WTC11 (cell line): ENCODE measurements around the gene ADGRL2. TPM values are rescaled to one million over a fixed set of nuclear protein-coding genes. Genes with fewer than 3 reads are reported as not detected.

Experiments used
- ATAC-seq: fragments of 200-7000 bp; cut with Tn5 transposase; 2 replicates; pipeline ENCODE4 v1.10.0; 2021; ENCODE audit warnings: mild to moderate bottlenecking, moderate library complexity
- CTCF ChIA-PET: fragments of 300-600 bp; sonication (Branson Sonifier 250); formaldehyde crosslinking; loops from one replicate; lab custom pipeline; 2021; ENCODE audit warnings: antibody characterized with exemption; lab: Charles Lee
- POLR2A ChIA-PET: fragments of 350-600 bp; sonication (Branson Sonifier 250); formaldehyde crosslinking; loops from one replicate; lab custom pipeline; 2021; ENCODE audit warnings: antibody characterized with exemption; lab: Charles Lee
- DNase-seq: peaks from one replicate; pipeline ENCODE4 v3.0.0; 2021; ENCODE audit warnings: low spot score
- H3K27ac Mint-ChIP-seq: 2 replicates; pipeline ENCODE4 v1.8.0; 2021; ENCODE audit warnings: mixed read lengths
- H3K27me3 Mint-ChIP-seq: 2 replicates; pipeline ENCODE4 v1.8.0; 2021; ENCODE audit warnings: low read depth, mild to moderate bottlenecking, moderate library complexity, mixed read lengths
- H3K36me3 Mint-ChIP-seq: 2 replicates; pipeline ENCODE4 v1.8.0; 2021; ENCODE audit warnings: mixed read lengths
- H3K4me1 Mint-ChIP-seq: 2 replicates; pipeline ENCODE4 v1.8.0; 2022; ENCODE audit warnings: mixed read lengths
- H3K4me3 Mint-ChIP-seq: 2 replicates; pipeline ENCODE4 v1.8.0; 2021; ENCODE audit warnings: mild to moderate bottlenecking, moderate library complexity, mixed read lengths
- H3K9me3 Mint-ChIP-seq: 2 replicates; pipeline ENCODE4 v1.8.0; 2021; ENCODE audit warnings: mixed read lengths
- E2F1 ChIP-seq: sonication (generic); formaldehyde crosslinking; IDR thresholded peaks from 2 replicates; pipeline ENCODE4 v1.8.0; 2022; ENCODE audit warnings: mild to moderate bottlenecking, missing genetic modification reagents
- FOXJ3 ChIP-seq: sonication (generic); formaldehyde crosslinking; IDR thresholded peaks from 2 replicates; pipeline ENCODE4 v1.9.0; 2021; ENCODE audit warnings: missing genetic modification reagents, mild to moderate bottlenecking, borderline replicate concordance
- GTF2I ChIP-seq: fragments of 250-450 bp; sonication (Bioruptor Pico); conservative IDR thresholded peaks from 2 replicates; pipeline ENCODE4 v1.4.0; 2021; ENCODE audit warnings: mild to moderate bottlenecking
- JUN ChIP-seq: sonication (generic); formaldehyde crosslinking; IDR thresholded peaks from 2 replicates; pipeline ENCODE4 v1.8.0; 2023; ENCODE audit warnings: mild to moderate bottlenecking, missing genetic modification reagents
- NFATC4 ChIP-seq: fragments of 250-450 bp; sonication (Bioruptor Pico); IDR thresholded peaks from 2 replicates; pipeline ENCODE4 v1.9.0; 2021; ENCODE audit warnings: mild to moderate bottlenecking
- NFYB ChIP-seq: sonication (generic); formaldehyde crosslinking; conservative IDR thresholded peaks from 2 replicates; pipeline ENCODE4 v1.8.0; 2022; ENCODE audit warnings: low read depth, missing genetic modification reagents
- NR1H2 ChIP-seq: sonication (generic); formaldehyde crosslinking; IDR thresholded peaks from 2 replicates; pipeline ENCODE4 v1.9.0; 2021; ENCODE audit warnings: mild to moderate bottlenecking, moderate library complexity, missing genetic modification reagents
- NR2C2 ChIP-seq: sonication (generic); formaldehyde crosslinking; IDR thresholded peaks from 2 replicates; pipeline ENCODE4 v1.8.0; 2022; ENCODE audit warnings: mild to moderate bottlenecking, missing genetic modification reagents
- RORB ChIP-seq: fragments of 250-450 bp; sonication (Bioruptor Pico); IDR thresholded peaks from 2 replicates; pipeline ENCODE4 v1.9.0; 2021; ENCODE audit warnings: mild to moderate bottlenecking
- SMAD3 ChIP-seq: sonication (generic); formaldehyde crosslinking; IDR thresholded peaks from 2 replicates; pipeline ENCODE4 v1.8.0; 2022; ENCODE audit warnings: missing genetic modification reagents, mild to moderate bottlenecking, borderline replicate concordance
- TEAD1 ChIP-seq: sonication (generic); formaldehyde crosslinking; IDR thresholded peaks from 2 replicates; pipeline ENCODE4 v1.8.0; 2022; ENCODE audit warnings: mild to moderate bottlenecking, missing genetic modification reagents
- ZBTB21 ChIP-seq: sonication (generic); formaldehyde crosslinking; IDR thresholded peaks from 2 replicates; pipeline ENCODE4 v1.8.1; 2023; ENCODE audit warnings: mild to moderate bottlenecking, missing genetic modification reagents, borderline replicate concordance
- ZNF121 ChIP-seq: sonication (generic); formaldehyde crosslinking; IDR thresholded peaks from 2 replicates; pipeline ENCODE4 v1.8.0; 2023; ENCODE audit warnings: missing genetic modification reagents
- ZNF317 ChIP-seq: sonication (generic); formaldehyde crosslinking; IDR thresholded peaks from 2 replicates; pipeline ENCODE4 v1.8.1; 2023; ENCODE audit warnings: low read depth, mild to moderate bottlenecking, moderate library complexity, missing genetic modification reagents, borderline replicate concordance
- ZNF416 ChIP-seq: fragments of 250-450 bp; sonication (Bioruptor Pico); IDR thresholded peaks from 2 replicates; pipeline ENCODE4 v1.9.0; 2021; ENCODE audit warnings: mild to moderate bottlenecking, inconsistent platforms
- ZNF423 ChIP-seq: fragments of 250-450 bp; sonication (Bioruptor Pico); IDR thresholded peaks from 2 replicates; pipeline ENCODE4 v2.1.2; 2022; ENCODE audit warnings: mild to moderate bottlenecking, moderate library complexity
- ZNF425 ChIP-seq: fragments of 250-450 bp; sonication (Bioruptor Pico); conservative IDR thresholded peaks from 2 replicates; pipeline ENCODE4 v1.9.0; 2021; ENCODE audit warnings: mild to moderate bottlenecking
- total RNA-seq: library from RNA; stranded (reverse); gene quantifications from 3 replicates; pipeline ENCODE4 v1.2.3, GENCODE V29; 2021
- TF ChIP-seq, protein P1 (sequence below): fragments of 250-450 bp; sonication (Bioruptor Pico); IDR thresholded peaks from 2 replicates; pipeline ENCODE4 v2.1.2; 2022; ENCODE audit warnings: mild to moderate bottlenecking, moderate library complexity

The ADGRL2 gene
- total RNA-seq, 1 experiment from 2014 or later: 71.6 TPM

- peaks cover 48% of the 10 kb centered on the region for H3K4me1 Mint-ChIP-seq
- TF ChIP-seq NR1H2 (CRISPR knock-in tag): no peak
- TF ChIP-seq GTF2I (CRISPR knock-in tag): no peak
- no peak for TF ChIP-seq ZNF121 (CRISPR knock-in tag)
- TF ChIP-seq, protein P1, sequence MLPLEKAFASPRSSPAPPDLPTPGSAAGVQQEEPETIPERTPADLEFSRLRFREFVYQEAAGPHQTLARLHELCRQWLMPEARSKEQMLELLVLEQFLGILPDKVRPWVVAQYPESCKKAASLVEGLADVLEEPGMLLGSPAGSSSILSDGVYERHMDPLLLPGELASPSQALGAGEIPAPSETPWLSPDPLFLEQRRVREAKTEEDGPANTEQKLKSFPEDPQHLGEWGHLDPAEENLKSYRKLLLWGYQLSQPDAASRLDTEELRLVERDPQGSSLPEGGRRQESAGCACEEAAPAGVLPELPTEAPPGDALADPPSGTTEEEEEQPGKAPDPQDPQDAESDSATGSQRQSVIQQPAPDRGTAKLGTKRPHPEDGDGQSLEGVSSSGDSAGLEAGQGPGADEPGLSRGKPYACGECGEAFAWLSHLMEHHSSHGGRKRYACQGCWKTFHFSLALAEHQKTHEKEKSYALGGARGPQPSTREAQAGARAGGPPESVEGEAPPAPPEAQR (CRISPR knock-in tag): no peak
- TF ChIP-seq ZBTB21 (CRISPR knock-in tag): no peak
- no peak for TF ChIP-seq NR2C2 (CRISPR knock-in tag)
- H3K27me3 Mint-ChIP-seq: no peaks in the 10 kb centered on the region
- H3K9me3 Mint-ChIP-seq: no peaks in the 10 kb centered on the region
- H3K4me3 Mint-ChIP-seq: no peak overlapping the region
- ChIA-PET CTCF (no interaction called here), POLR2A (no interaction called here)
- peak overlapping the region; percentile 28; the same call in 1 of the 2 replicates for H3K27ac Mint-ChIP-seq
- ATAC-seq (no peak; the same call in 1 of the 2 replicates), DNase-seq (no peak)
- H3K36me3 Mint-ChIP-seq: peaks cover 9% of the 10 kb centered on the region
Measured at GRCh38 chr1:81846630-81847029, 45.9 kb downstream of the ADGRL2 start.

GRCh38 chr1:81847063-81847462, 46.3 kb downstream of the ADGRL2 start:
- H3K9me3 Mint-ChIP-seq: no peaks in the 10 kb centered on the region
- DNase-seq (no peak), ATAC-seq (peak; percentile 18; the same call in 1 of the 2 replicates)
- H3K4me1 Mint-ChIP-seq: peaks cover 49% of the 10 kb centered on the region
- POLR2A ChIA-PET: no interaction called here
- TF ChIP-seq GTF2I (CRISPR knock-in tag) (no peak), JUN (CRISPR knock-in tag) (no peak), ZNF423 (CRISPR knock-in tag) (no peak), ZNF416 (CRISPR knock-in tag) (no peak), E2F1 (CRISPR knock-in tag) (no peak), ZNF317 (CRISPR knock-in tag) (no peak), NFATC4 (CRISPR knock-in tag) (no peak)
- no peaks in the 10 kb centered on the region for H3K27me3 Mint-ChIP-seq
- CTCF ChIA-PET: no interaction called here
- H3K27ac Mint-ChIP-seq: peak overlapping the region; percentile 28; the same call in 1 of the 2 replicates
- no peak overlapping the region for H3K4me3 Mint-ChIP-seq
- peaks cover 5% of the 10 kb centered on the region for H3K36me3 Mint-ChIP-seq

GRCh38 chr1:81848880-81849682, 48.3 kb downstream of the ADGRL2 start:
- CTCF ChIA-PET: no interaction called here

GRCh38 chr1:81850031-81850430, 49.3 kb downstream of the ADGRL2 start:
- Mint-ChIP-seq H3K27ac (peak overlapping the region; percentile 0; the same call in 1 of the 2 replicates), H3K4me1 (peaks cover 49% of the 10 kb centered on the region), H3K36me3 (no peaks in the 10 kb centered on the region), H3K4me3 (no peak overlapping the region), H3K9me3 (no peaks in the 10 kb centered on the region), H3K27me3 (no peaks in the 10 kb centered on the region)
- no peak for DNase-seq
- ChIA-PET CTCF (no interaction called here), POLR2A (no interaction called here)
- TF ChIP-seq NFYB (CRISPR knock-in tag): no peak
- TF ChIP-seq, protein P1 (CRISPR knock-in tag): no peak
- no peak for TF ChIP-seq SMAD3 (CRISPR knock-in tag)
- no peak for TF ChIP-seq ZNF425 (CRISPR knock-in tag)
- no peak for TF ChIP-seq FOXJ3 (CRISPR knock-in tag)
- no peak for ATAC-seq

More at GRCh38 chr1:81848880-81849682, 48.3 kb downstream of the ADGRL2 start:
- Mint-ChIP-seq H3K4me3 (no peak overlapping the region), H3K27ac (peak overlapping the region; percentile 85), H3K36me3 (no peaks in the 10 kb centered on the region), H3K9me3 (no peaks in the 10 kb centered on the region), H3K27me3 (no peaks in the 10 kb centered on the region), H3K4me1 (peaks cover 48% of the 10 kb centered on the region)
- ATAC-seq (peak; percentile 64), DNase-seq (no peak)
- TF ChIP-seq TEAD1 (CRISPR knock-in tag): no peak
- TF ChIP-seq RORB: peak; percentile 95; the same call in 1 of the 2 replicates
- POLR2A ChIA-PET: no interaction called here
